Gastrocnemius medialis (tissue), 4 donors: ENCODE data around the gene OR4K15.

Experiments used
- CTCF ChIP-seq, 5 experiments: fragments of 450-650 bp in 3 of 5; fragments of 200-600 bp in 2 of 5; sonication (generic) in 2 of 5; IDR thresholded peaks in 4 of 5; conservative IDR thresholded peaks in 1 of 5; 1 replicate in 4 of 5; 2 replicates in 1 of 5; pipeline ENCODE4 v1.5.1; 2016 to 2019; ENCODE audit warnings: antibody characterized with exemption in 5 of 5, mild to moderate bottlenecking in 3 of 5, moderate library complexity in 3 of 5
- POLR2A ChIP-seq, 2 donors: fragments of 450-650 bp; IDR thresholded peaks; one replicate each; pipeline ENCODE4 v1.6.1; 2017; ENCODE audit warnings: antibody characterized with exemption in 2 of 2, mild to moderate bottlenecking in 2 of 2, moderate library complexity in 2 of 2

- TF ChIP-seq CTCF (IDR thresholded peaks at IDR 0.05 in 4 of 5, conservative IDR thresholded peaks at IDR 0.05 in 1 of 5) (no peak), POLR2A (IDR thresholded peaks at IDR 0.05) (no peak)
Measured at GRCh38 chr14:20008156-20008555, 32.8 kb downstream of the OR4K15 start.
